NCI-H1436 treated with DMSO at 0.1 percent for 48 hours (cell line): ENCODE results near the gene ADAD2.

ENCODE experiments used
- DNase-seq: peaks from one replicate; lab custom pipeline; 2025; lab: John Stamatoyannopoulos, UW

Gene ADAD2

GRCh38 chr16:84176192-84177053 is 14.5 kb upstream of the ADAD2 start:
- DNase-seq, result no peak

GRCh38 chr16:84177741-84178073 is 13.2 kb upstream of the ADAD2 start:
- no peak for DNase-seq

- no peak for DNase-seq
Observed at GRCh38 chr16:84178146-84178765, 12.7 kb upstream of the ADAD2 start.

GRCh38 chr16:84178892-84179611 is 11.9 kb upstream of the ADAD2 start:
- DNase-seq, result no peak

- no peak for DNase-seq
Observed at GRCh38 chr16:84179612-84180320, 11.2 kb upstream of the ADAD2 start.

GRCh38 chr16:84180519-84181140 is 10.3 kb upstream of the ADAD2 start:
- DNase-seq, result no peak

GRCh38 chr16:84181144-84181915 is 9.6 kb upstream of the ADAD2 start:
- DNase-seq, result no peak

- DNase-seq, result no peak
Observed at GRCh38 chr16:84182104-84182503, 8.9 kb upstream of the ADAD2 start.

GRCh38 chr16:84182680-84183571 is 8.0 kb upstream of the ADAD2 start:
- DNase-seq, result no peak

- DNase-seq, result no peak
Observed at GRCh38 chr16:84183572-84183875, 7.4 kb upstream of the ADAD2 start.

GRCh38 chr16:84183911-84184591 is 6.9 kb upstream of the ADAD2 start:
- DNase-seq, result no peak

GRCh38 chr16:84184775-84185174 is 6.2 kb upstream of the ADAD2 start:
- no peak for DNase-seq

- DNase-seq, result peak; percentile 70
Observed at GRCh38 chr16:84186685-84187437, 4.1 kb upstream of the ADAD2 start, which contains the start of gene TAF1C. TAF1C (minus strand) TSS chr16:84187057; CDS start chr16:84184988, 2,069 bp downstream.

- no peak for DNase-seq
Observed at GRCh38 chr16:84191466-84191865, 509 bp downstream of the ADAD2 start.

- DNase-seq, result no peak
Observed at GRCh38 chr16:84193480-84193879, 2.5 kb downstream of the ADAD2 start.

GRCh38 chr16:84194018-84194417 is 3.1 kb downstream of the ADAD2 start:
- no peak for DNase-seq

- no peak for DNase-seq
Observed at GRCh38 chr16:84194470-84195200, 3.7 kb downstream of the ADAD2 start.
